GM08714 (cell line): ENCODE results near the gene ITSN1.
"Not testable (repeated sequence)": the region's sequence is repeated elsewhere in the genome, so short reads cannot be mapped to it uniquely, and the experiment has no call there.

Experiments used
- H3K4me3 ChIP-seq: fragments of 200-500 bp; sonication (Bioruptor generic); 2 replicates; pipeline ENCODE4 v1.5.1; 2014; ENCODE audit warnings: mild to moderate bottlenecking, low read length, inconsistent platforms
- ZNF274 ChIP-seq: IDR thresholded peaks from 2 replicates; pipeline ENCODE4 v1.6.1; 2012; ENCODE audit warnings: mild to moderate bottlenecking, low read depth, low read length

Gene ITSN1

GRCh38 chr21:33703750-33704606, 61.7 kb downstream of the ITSN1 start:
- no peak for TF ChIP-seq ZNF274
- no peak overlapping the region for H3K4me3 ChIP-seq

- no peak for TF ChIP-seq ZNF274
- no peak overlapping the region for H3K4me3 ChIP-seq
Measured at GRCh38 chr21:33707846-33708245, 65.5 kb downstream of the ITSN1 start.

- no peak for TF ChIP-seq ZNF274
- no peak overlapping the region for H3K4me3 ChIP-seq
Measured at GRCh38 chr21:33708874-33709273, 66.6 kb downstream of the ITSN1 start.

- H3K4me3 ChIP-seq: no peak overlapping the region
- TF ChIP-seq ZNF274: no peak
Measured at GRCh38 chr21:33712022-33712803, 69.9 kb downstream of the ITSN1 start.

GRCh38 chr21:33721081-33721480, 78.8 kb downstream of the ITSN1 start:
- no peak overlapping the region for H3K4me3 ChIP-seq
- no peak for TF ChIP-seq ZNF274

GRCh38 chr21:33729139-33729538, 86.8 kb downstream of the ITSN1 start:
- not testable (repeated sequence) for H3K4me3 ChIP-seq

- no peak for TF ChIP-seq ZNF274
- no peak overlapping the region for H3K4me3 ChIP-seq
Measured at GRCh38 chr21:33729641-33730040, 87.3 kb downstream of the ITSN1 start.

- H3K4me3 ChIP-seq: no peak overlapping the region
- TF ChIP-seq ZNF274: no peak
Measured at GRCh38 chr21:33731447-33731846, 89.1 kb downstream of the ITSN1 start.

- TF ChIP-seq ZNF274: no peak
- no peak overlapping the region for H3K4me3 ChIP-seq
Measured at GRCh38 chr21:33732038-33732437, 89.7 kb downstream of the ITSN1 start.

GRCh38 chr21:33733601-33734000, 91.3 kb downstream of the ITSN1 start:
- H3K4me3 ChIP-seq: no peak overlapping the region
- TF ChIP-seq ZNF274: no peak

- no peak overlapping the region for H3K4me3 ChIP-seq
- no peak for TF ChIP-seq ZNF274
Measured at GRCh38 chr21:33734291-33734690, 92.0 kb downstream of the ITSN1 start.

GRCh38 chr21:33734818-33735217, 92.5 kb downstream of the ITSN1 start:
- TF ChIP-seq ZNF274: no peak
- no peak overlapping the region for H3K4me3 ChIP-seq

- TF ChIP-seq ZNF274: no peak
- H3K4me3 ChIP-seq: no peak overlapping the region
Measured at GRCh38 chr21:33736569-33736968, 94.3 kb downstream of the ITSN1 start.

- no peak overlapping the region for H3K4me3 ChIP-seq
- no peak for TF ChIP-seq ZNF274
Measured at GRCh38 chr21:33739701-33740100, 97.4 kb downstream of the ITSN1 start.

GRCh38 chr21:33747420-33747819, 105.1 kb downstream of the ITSN1 start:
- H3K4me3 ChIP-seq: no peak overlapping the region
- TF ChIP-seq ZNF274: no peak

- TF ChIP-seq ZNF274: no peak
- H3K4me3 ChIP-seq: no peak overlapping the region
Measured at GRCh38 chr21:33748903-33749302, 106.6 kb downstream of the ITSN1 start.
